C4-2B (cell line): ENCODE results near the gene SP4.

Experiments
- CTCF ChIP-seq: fragments of 450-650 bp; conservative IDR thresholded peaks from 2 replicates; pipeline ENCODE4 v1.5.1; 2017; ENCODE audit warnings: mild to moderate bottlenecking
- ZFX ChIP-seq: fragments of 450-650 bp; IDR thresholded peaks from 2 replicates; pipeline ENCODE4 v1.6.1; 2017

- TF ChIP-seq CTCF: no peak
- TF ChIP-seq ZFX: no peak
These were observed 33.9 kb upstream of the SP4 start for GRCh38 chr7:21393937-21394336.
